ENCODE data around the gene DONSON.

Gene DONSON

GRCh38 chr21:33560965-33561364, 27.5 kb downstream of the DONSON start:
- DNase-seq = no peak

DNA sequence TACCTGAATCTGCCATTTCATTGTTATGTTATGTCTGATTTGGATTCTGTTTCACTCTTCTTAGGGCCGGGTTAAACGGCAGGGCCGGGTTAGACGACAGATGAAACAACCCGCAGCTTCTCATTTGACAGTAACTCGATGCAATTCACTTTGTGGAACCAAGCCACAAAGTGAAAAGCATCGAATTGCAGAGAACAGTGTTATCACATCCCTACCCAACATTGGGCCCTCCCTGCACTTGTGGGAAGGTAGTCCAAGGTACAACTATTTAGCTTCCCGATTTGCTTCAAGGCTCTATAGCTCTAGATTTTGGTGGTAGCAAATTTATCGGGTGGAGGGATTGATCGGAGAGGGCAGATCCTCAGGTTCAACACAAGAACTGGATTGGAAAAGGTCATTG, 28.7 kb downstream of the DONSON start:
- DNase-seq = no peak

- no peak for DNase-seq
Measured at GRCh38 chr21:33558777-33559421, 29.6 kb downstream of the DONSON start.

GRCh38 chr21:33557447-33557846, 31.0 kb downstream of the DONSON start:
- no peak for DNase-seq

DNA sequence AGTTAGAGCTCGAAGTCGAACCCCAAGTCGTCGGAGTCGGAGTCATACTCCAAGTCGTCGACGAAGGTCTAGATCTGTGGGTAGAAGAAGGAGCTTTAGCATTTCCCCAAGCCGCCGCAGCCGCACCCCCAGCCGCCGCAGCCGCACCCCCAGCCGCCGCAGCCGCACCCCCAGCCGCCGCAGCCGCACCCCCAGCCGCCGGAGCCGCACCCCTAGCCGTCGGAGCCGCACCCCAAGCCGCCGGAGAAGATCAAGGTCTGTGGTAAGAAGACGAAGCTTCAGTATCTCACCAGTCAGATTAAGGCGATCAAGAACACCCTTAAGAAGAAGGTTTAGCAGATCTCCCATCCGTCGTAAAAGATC, 33.5 kb downstream of the DONSON start:
- no peak for DNase-seq

GRCh38 chr21:33554236-33554981, 34.1 kb downstream of the DONSON start:
- DNase-seq = no peak

- no peak for DNase-seq
Measured at GRCh38 chr21:33552999-33553598, 35.4 kb downstream of the DONSON start.

DNA sequence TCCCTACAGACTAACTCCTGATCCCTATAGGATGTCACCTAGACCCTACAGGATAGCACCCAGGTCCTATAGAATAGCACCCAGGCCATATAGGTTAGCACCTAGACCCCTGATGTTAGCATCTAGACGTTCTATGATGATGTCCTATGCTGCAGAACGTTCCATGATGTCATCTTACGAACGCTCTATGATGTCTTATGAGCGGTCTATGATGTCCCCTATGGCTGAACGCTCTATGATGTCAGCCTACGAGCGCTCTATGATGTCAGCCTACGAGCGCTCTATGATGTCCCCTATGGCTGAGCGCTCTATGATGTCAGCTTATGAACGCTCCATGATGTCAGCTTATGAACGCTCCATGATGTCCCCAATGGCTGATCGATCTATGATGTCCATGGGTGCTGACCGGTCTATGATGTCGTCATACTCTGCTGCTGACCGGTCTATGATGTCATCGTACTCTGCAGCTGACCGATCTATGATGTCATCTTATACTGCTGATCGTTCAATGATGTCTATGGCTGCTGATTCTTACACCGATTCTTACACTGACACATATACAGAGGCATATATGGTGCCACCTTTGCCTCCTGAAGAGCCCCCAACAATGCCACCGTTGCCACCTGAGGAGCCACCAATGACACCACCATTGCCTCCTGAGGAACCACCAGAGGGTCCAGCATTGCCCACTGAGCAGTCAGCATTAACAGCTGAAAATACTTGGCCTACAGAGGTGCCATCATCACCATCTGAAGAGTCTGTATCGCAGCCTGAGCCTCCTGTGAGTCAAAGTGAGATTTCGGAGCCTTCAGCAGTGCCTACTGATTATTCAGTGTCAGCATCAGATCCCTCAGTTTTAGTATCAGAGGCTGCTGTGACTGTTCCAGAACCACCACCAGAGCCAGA, 36.1 kb downstream of the DONSON start:
- no peak for DNase-seq

- no peak for DNase-seq
Measured at GRCh38 chr21:33551664-33552063, 36.8 kb downstream of the DONSON start.

GRCh38 chr21:33550772-33551660, 37.5 kb downstream of the DONSON start:
- no peak for DNase-seq

DNA sequence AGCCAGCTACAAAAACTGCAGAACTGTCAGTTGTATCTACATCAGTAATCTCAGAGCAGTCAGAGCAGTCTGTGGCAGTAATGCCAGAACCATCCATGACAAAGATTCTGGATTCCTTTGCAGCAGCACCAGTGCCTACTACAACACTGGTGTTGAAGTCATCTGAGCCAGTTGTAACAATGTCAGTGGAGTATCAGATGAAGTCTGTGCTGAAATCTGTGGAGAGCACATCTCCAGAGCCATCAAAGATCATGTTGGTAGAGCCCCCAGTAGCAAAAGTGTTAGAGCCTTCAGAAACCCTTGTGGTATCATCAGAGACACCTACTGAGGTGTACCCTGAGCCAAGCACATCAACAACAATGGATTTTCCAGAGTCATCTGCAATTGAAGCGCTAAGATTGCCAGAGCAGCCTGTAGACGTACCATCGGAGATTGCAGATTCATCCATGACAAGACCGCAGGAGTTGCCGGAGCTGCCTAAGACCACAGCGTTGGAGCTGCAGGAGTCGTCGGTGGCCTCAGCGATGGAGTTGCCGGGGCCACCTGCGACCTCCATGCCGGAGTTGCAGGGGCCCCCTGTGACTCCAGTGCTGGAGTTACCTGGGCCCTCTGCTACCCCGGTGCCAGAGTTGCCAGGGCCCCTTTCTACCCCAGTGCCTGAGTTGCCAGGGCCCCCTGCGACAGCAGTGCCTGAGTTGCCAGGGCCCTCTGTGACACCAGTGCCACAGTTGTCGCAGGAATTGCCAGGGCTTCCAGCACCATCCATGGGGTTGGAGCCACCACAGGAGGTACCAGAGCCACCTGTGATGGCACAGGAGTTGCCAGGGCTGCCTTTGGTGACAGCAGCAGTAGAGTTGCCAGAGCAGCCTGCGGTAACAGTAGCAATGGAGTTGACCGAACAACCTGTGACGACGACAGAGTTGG, 38.4 kb downstream of the DONSON start:
- DNase-seq = no peak

- no peak for DNase-seq
Measured at GRCh38 chr21:33546086-33546485, 42.4 kb downstream of the DONSON start.

DNA sequence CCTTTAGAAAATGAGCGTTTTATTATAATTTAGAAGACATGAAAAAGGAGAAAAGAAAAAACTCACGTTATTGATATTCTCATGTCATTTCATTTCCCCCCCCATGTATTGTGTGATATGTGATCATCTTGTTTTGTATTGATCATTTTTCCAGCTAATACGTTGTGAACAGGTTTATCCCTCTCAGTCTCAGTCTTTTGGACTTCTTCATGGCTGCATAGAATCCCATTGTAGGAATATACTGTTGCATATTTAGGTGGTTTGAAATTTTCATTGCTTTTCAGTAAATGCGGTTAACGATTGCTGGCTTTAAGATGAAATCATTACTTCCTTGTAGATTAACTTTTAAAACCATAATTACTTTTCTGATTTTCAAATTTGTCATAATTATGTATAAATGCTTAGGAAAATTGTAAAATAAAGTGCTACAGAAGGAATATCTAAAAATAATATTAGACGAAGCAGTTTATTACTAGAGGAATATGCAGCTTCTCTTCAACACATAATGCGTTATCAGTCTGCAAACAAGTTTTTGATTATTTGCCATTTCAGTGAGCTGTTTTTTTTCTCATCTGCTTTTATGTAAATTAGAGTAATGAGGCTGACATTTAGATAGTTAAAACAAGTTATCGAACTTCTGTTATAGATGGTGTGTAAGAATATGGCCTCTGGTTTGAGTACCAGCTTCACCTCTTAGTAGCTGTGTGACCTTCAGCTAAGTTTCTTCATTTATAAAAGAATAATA, 43.9 kb downstream of the DONSON start:
- no peak for DNase-seq

DNA sequence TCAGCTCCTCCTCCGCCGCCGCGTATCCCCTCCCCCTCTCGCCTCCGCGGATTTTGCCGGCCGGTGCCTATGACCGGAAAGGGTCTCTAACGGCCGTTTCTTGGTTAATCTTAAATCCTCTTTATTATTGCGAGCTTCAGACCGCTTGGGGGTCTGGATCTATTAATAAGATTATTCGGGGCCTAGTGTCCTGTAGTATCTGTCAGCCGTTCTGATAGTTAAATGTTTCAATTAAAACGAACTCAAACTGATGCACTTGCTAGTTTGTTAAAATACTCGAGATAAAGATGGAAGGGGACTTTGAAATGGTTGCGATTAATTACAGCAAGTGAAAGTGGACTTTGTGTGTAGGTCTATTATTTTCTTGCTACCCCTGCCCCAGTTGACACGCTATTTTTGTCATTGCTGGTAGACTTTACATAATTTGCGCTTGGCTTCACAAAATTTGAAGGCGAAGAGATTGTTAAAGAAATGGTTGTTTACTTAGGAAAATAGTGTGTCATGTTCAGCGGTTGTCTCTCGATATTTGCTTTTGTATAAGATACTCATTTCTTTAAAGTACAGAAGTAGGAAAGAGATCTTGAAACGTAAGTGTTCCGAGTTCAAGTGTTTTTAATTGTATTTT, 44.9 kb downstream of the DONSON start:
- DNase-seq = no peak

DNA sequence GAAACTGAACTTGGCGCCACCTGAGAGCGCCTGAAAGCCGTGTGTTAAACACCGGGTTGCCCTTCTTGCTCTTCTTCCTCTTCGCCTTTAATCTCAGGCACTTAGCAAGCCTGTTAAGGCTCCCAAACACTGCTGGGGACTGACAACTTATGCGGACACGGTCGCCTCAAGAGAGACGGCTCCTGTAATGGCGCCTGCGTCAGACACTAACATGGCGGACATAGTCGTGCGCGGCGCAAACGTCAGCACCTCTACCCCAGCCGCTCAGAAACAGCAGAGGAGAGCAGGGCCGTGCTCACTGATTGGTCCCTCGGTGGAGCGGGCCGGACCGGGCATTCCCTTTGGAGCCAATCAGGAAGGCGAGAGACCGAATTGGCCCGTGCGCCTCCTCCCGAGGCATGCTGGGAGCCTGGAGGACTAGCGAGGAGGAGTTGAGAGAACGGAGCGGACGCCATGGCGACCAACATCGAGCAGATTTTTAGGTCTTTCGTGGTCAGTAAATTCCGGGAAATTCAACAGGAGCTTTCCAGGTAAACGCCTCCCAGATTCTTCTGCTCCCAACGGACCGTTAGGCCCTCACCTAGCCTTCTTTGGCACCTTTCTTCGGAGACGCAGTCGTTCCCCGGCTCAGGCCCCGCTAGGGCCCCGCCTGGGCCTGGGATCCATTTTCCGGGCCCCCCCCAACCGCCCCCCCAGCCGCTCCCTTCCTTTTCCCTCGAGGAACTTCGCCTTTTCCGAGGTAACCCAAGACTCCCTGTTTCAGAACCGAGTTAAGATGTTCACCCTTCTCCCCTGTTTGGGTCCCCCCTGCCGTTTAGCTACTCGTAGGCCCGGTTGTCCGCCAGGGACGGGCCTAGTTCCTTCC, 45.6 kb downstream of the DONSON start, which contains the start of gene SON:
SON (plus strand) TSS at position 399 of the 865 bp plus-strand sequence; CDS start at position 454, 55 bp downstream.
- DNase-seq = peak; percentile 95

GRCh38 chr21:33541756-33542639, 46.5 kb downstream of the DONSON start, which contains the start of gene GART:
TSS of gene GART (minus strand) at chr21:33542117. CDS start at chr21:33539315, 2,802 bp downstream.
- DNase-seq = peak; percentile 71

- DNase-seq = no peak
Measured at GRCh38 chr21:33541105-33541711, 47.3 kb downstream of the DONSON start.
